SH-SY5Y (cell line): ENCODE results near the gene SPTB.

Experiments
- GATA2 ChIP-seq: IDR thresholded peaks from 2 replicates; pipeline ENCODE4 v1.6.1; 2011; ENCODE audit warnings: mild to moderate bottlenecking, low read depth, low read length
- GATA3 ChIP-seq: IDR thresholded peaks from 2 replicates; pipeline ENCODE4 v1.6.1; 2011; ENCODE audit warnings: low read depth, mild to moderate bottlenecking, low read length, moderate library complexity

GRCh38 chr14:64818151-64818550 is 61.6 kb downstream of the SPTB start:
- TF ChIP-seq GATA3 (no peak), GATA2 (no peak)
